OCI-LY1 (cell line): Measurements from ENCODE around the gene GNAI2.

Experiments used
- EZH2 ChIP-seq: fragments of 200-600 bp; sonication (generic), shearing (Covaris generic); IDR thresholded peaks from 2 replicates; pipeline ENCODE4 v1.8.0; 2017; ENCODE audit warnings: borderline replicate concordance, mixed run types, mild to moderate bottlenecking, antibody characterized with exemption, low read length, moderate library complexity, mixed read lengths
- TF ChIP-seq, protein P1 (sequence below): fragments of 200-600 bp; sonication (generic), shearing (Covaris generic); IDR thresholded peaks from 2 replicates; pipeline ENCODE4 v1.5.1; 2017; ENCODE audit warnings: mild to moderate bottlenecking, antibody characterized with exemption, low read length, moderate library complexity, mixed read lengths

- TF ChIP-seq, protein P1, sequence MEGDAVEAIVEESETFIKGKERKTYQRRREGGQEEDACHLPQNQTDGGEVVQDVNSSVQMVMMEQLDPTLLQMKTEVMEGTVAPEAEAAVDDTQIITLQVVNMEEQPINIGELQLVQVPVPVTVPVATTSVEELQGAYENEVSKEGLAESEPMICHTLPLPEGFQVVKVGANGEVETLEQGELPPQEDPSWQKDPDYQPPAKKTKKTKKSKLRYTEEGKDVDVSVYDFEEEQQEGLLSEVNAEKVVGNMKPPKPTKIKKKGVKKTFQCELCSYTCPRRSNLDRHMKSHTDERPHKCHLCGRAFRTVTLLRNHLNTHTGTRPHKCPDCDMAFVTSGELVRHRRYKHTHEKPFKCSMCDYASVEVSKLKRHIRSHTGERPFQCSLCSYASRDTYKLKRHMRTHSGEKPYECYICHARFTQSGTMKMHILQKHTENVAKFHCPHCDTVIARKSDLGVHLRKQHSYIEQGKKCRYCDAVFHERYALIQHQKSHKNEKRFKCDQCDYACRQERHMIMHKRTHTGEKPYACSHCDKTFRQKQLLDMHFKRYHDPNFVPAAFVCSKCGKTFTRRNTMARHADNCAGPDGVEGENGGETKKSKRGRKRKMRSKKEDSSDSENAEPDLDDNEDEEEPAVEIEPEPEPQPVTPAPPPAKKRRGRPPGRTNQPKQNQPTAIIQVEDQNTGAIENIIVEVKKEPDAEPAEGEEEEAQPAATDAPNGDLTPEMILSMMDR, result no peak
- TF ChIP-seq EZH2, result no peak
These were observed 24.1 kb upstream of the GNAI2 start for GRCh38 chr3:50211930-50212329.
